ENCODE results near the gene PSMD5. TPM values are rescaled to one million over a fixed set of nuclear protein-coding genes. Genes with fewer than 3 reads are reported as not detected.

Gene PSMD5
- total RNA-seq, 1 experiment from 2014 or later: 53.0 TPM

DNA sequence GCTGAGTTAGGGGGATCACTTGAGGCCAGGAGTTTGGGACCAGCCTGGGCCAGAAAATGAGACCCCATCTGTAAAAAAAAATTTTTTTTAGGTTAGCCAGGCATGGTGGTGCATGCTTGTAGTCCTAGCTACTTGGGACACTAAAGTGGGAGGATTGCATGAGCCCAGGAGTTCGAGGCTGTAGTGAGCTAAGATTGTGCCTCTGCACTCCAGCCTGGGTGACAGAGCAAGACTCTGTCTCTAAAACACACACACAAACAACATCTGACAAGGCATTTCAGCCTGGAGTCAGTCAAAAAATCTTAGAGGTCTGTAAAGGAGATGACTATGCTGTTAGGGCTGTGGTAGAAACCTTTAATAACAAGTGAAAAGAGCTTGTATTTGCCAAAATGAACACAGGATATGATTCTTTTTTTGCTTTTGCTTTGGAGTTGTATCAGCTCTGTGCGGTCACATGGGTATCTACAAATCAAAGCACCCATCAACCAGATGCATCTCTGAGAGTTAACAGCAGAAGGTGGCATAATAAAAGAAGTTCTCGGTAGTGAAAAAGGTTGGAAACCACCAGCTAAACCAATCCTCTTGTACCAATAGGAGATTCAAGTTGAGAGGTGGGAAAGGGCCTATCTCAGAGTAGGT, 3.6 kb upstream of the PSMD5 start:
- ChIA-PET CTCF (no interaction called here), POLR2A (no interaction called here)
- no TSS peak for BruUV-seq (replicated peaks)
- no peak overlapping the region for H3K4me3 ChIP-seq (ENCODE audit: low read depth in 2 of 2, low read length in 2 of 2)
- intact Hi-C loops (cut with micrococcal nuclease; ENCODE audit: unreplicated experiment): no loop called here
- H3K36me3 ChIP-seq (ENCODE audit: control insufficient read depth, insufficient read depth, low read length): peaks cover 3% of the 10 kb centered on the region; the same call in 1 of the 2 replicates
- TF ChIP-seq POLR2AphosphoS5 (IDR thresholded peaks at IDR 0.05; ENCODE audit: low read depth, low read length) (no peak), TCF7L2 (IDR thresholded peaks at IDR 0.05; ENCODE audit: low read depth, low read length) (no peak)
- TF ChIP-seq, protein P1, sequence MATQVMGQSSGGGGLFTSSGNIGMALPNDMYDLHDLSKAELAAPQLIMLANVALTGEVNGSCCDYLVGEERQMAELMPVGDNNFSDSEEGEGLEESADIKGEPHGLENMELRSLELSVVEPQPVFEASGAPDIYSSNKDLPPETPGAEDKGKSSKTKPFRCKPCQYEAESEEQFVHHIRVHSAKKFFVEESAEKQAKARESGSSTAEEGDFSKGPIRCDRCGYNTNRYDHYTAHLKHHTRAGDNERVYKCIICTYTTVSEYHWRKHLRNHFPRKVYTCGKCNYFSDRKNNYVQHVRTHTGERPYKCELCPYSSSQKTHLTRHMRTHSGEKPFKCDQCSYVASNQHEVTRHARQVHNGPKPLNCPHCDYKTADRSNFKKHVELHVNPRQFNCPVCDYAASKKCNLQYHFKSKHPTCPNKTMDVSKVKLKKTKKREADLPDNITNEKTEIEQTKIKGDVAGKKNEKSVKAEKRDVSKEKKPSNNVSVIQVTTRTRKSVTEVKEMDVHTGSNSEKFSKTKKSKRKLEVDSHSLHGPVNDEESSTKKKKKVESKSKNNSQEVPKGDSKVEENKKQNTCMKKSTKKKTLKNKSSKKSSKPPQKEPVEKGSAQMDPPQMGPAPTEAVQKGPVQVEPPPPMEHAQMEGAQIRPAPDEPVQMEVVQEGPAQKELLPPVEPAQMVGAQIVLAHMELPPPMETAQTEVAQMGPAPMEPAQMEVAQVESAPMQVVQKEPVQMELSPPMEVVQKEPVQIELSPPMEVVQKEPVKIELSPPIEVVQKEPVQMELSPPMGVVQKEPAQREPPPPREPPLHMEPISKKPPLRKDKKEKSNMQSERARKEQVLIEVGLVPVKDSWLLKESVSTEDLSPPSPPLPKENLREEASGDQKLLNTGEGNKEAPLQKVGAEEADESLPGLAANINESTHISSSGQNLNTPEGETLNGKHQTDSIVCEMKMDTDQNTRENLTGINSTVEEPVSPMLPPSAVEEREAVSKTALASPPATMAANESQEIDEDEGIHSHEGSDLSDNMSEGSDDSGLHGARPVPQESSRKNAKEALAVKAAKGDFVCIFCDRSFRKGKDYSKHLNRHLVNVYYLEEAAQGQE (IDR thresholded peaks at IDR 0.05; ENCODE audit: insufficient read depth in 1 of 2, low read depth in 2 of 2, low read length in 1 of 2): no peak
- TF ChIP-seq, protein P2, sequence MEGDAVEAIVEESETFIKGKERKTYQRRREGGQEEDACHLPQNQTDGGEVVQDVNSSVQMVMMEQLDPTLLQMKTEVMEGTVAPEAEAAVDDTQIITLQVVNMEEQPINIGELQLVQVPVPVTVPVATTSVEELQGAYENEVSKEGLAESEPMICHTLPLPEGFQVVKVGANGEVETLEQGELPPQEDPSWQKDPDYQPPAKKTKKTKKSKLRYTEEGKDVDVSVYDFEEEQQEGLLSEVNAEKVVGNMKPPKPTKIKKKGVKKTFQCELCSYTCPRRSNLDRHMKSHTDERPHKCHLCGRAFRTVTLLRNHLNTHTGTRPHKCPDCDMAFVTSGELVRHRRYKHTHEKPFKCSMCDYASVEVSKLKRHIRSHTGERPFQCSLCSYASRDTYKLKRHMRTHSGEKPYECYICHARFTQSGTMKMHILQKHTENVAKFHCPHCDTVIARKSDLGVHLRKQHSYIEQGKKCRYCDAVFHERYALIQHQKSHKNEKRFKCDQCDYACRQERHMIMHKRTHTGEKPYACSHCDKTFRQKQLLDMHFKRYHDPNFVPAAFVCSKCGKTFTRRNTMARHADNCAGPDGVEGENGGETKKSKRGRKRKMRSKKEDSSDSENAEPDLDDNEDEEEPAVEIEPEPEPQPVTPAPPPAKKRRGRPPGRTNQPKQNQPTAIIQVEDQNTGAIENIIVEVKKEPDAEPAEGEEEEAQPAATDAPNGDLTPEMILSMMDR (IDR thresholded peaks at IDR 0.05): no peak
- H3K27me3 ChIP-seq (ENCODE audit: control insufficient read depth, insufficient read depth, low read length): no peaks in the 10 kb centered on the region
- no peak for ATAC-seq
- DNase-seq (ENCODE audit: low read depth, low spot score): no peak
- H3K4me1 ChIP-seq (ENCODE audit: control insufficient read depth, insufficient read depth, low read length): peaks cover 8% of the 10 kb centered on the region; the same call in 1 of the 2 replicates
- H3K27ac ChIP-seq (ENCODE audit: low read length): no peak overlapping the region
- H3K9me3 ChIP-seq (ENCODE audit: control insufficient read depth, insufficient read depth, low read depth, low read length): no peaks in the 10 kb centered on the region
- in situ Hi-C loops (cut with HindIII; ENCODE audit: low pct_unique_long_range_greater_than_20kb, low sequenced_read_pairs): no loop called here

DNA sequence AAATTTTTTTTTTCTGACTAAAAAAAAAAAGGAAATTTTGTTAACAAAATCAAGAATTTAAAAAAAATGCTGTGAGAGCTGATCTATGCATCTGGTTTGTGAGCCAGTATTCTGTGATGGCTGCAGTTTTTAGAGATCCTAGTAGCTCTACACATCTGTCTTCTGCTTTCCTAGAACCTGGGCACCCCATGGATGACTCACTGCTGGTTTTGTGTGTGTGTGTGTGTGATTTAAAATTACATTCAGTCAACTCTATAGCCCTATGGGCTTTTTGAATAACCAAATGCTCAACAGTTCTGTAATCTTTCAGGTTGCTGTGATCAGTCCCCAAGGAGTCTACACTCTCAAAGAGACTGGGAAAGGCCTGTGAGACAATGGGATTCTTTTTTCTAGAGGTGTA, 2.5 kb upstream of the PSMD5 start:
- peaks cover 3% of the 10 kb centered on the region; the same call in 1 of the 2 replicates for H3K36me3 ChIP-seq (ENCODE audit: control insufficient read depth, insufficient read depth, low read length)
- H3K9me3 ChIP-seq (ENCODE audit: control insufficient read depth, insufficient read depth, low read depth, low read length): no peaks in the 10 kb centered on the region
- no TSS peak for BruUV-seq (replicated peaks)
- peaks cover 8% of the 10 kb centered on the region; the same call in 1 of the 2 replicates for H3K4me1 ChIP-seq (ENCODE audit: control insufficient read depth, insufficient read depth, low read length)
- H3K4me3 ChIP-seq (ENCODE audit: low read depth in 2 of 2, low read length in 2 of 2): no peak overlapping the region
- in situ Hi-C loops (cut with HindIII; ENCODE audit: low pct_unique_long_range_greater_than_20kb, low sequenced_read_pairs): no loop called here
- ATAC-seq (no peak), DNase-seq (ENCODE audit: low read depth, low spot score) (no peak)
- ChIA-PET CTCF (no interaction called here), POLR2A (no interaction called here)
- H3K27ac ChIP-seq (ENCODE audit: low read length): no peak overlapping the region
- TF ChIP-seq, protein P1 (IDR thresholded peaks at IDR 0.05; ENCODE audit: insufficient read depth in 1 of 2, low read depth in 2 of 2, low read length in 1 of 2): no peak
- TF ChIP-seq, protein P2 (IDR thresholded peaks at IDR 0.05): no peak
- TF ChIP-seq POLR2AphosphoS5 (IDR thresholded peaks at IDR 0.05; ENCODE audit: low read depth, low read length) (no peak), TCF7L2 (IDR thresholded peaks at IDR 0.05; ENCODE audit: low read depth, low read length) (no peak), SIN3A (IDR thresholded peaks at IDR 0.05; ENCODE audit: borderline replicate concordance, insufficient read depth, low read depth, low read length) (no peak)
- intact Hi-C loops (cut with micrococcal nuclease; ENCODE audit: unreplicated experiment): no loop called here
- H3K27me3 ChIP-seq (ENCODE audit: control insufficient read depth, insufficient read depth, low read length): no peaks in the 10 kb centered on the region
